ENCODE measurements around the gene P3H2. TPM values are rescaled to one million over a fixed set of nuclear protein-coding genes. Genes with fewer than 3 reads are reported as not detected.
A peak's percentile ranks its signal among the peaks of the same experiment; 100 is the strongest.

The P3H2 gene
- total RNA-seq, 1 experiment from 2014 or later, result 82.2 TPM

GRCh38 chr3:189990826-189991225 is 129.9 kb downstream of the P3H2 start:
- Histone ChIP-seq H3K4me3 (ENCODE audit: low read depth in 2 of 2, low read length in 2 of 2) (no peak overlapping the region), H3K27ac (ENCODE audit: low read length) (no peak overlapping the region), H3K4me1 (ENCODE audit: control insufficient read depth, insufficient read depth, low read length) (peaks cover 4% of the 10 kb centered on the region; the same call in 1 of the 2 replicates), H3K9me3 (ENCODE audit: control insufficient read depth, insufficient read depth, low read depth, low read length) (no peaks in the 10 kb centered on the region), H3K27me3 (ENCODE audit: control insufficient read depth, insufficient read depth, low read length) (no peaks in the 10 kb centered on the region), H3K36me3 (ENCODE audit: control insufficient read depth, insufficient read depth, low read length) (peaks cover 3% of the 10 kb centered on the region; the same call in 1 of the 2 replicates)
- intact Hi-C loops (cut with micrococcal nuclease; ENCODE audit: unreplicated experiment) (no loop called here), in situ Hi-C loops (cut with HindIII; ENCODE audit: low pct_unique_long_range_greater_than_20kb, low sequenced_read_pairs) (no loop called here)
- POLR2A ChIA-PET, result no interaction called here
- ATAC-seq (no peak), DNase-seq (ENCODE audit: low read depth, low spot score) (no peak)
- TF ChIP-seq TCF7L2 (IDR thresholded peaks at IDR 0.05; ENCODE audit: low read depth, low read length) (no peak), SIN3A (IDR thresholded peaks at IDR 0.05; ENCODE audit: borderline replicate concordance, insufficient read depth, low read depth, low read length) (no peak), POLR2AphosphoS5 (IDR thresholded peaks at IDR 0.05; ENCODE audit: low read depth, low read length) (no peak)
- TF ChIP-seq, protein P1, sequence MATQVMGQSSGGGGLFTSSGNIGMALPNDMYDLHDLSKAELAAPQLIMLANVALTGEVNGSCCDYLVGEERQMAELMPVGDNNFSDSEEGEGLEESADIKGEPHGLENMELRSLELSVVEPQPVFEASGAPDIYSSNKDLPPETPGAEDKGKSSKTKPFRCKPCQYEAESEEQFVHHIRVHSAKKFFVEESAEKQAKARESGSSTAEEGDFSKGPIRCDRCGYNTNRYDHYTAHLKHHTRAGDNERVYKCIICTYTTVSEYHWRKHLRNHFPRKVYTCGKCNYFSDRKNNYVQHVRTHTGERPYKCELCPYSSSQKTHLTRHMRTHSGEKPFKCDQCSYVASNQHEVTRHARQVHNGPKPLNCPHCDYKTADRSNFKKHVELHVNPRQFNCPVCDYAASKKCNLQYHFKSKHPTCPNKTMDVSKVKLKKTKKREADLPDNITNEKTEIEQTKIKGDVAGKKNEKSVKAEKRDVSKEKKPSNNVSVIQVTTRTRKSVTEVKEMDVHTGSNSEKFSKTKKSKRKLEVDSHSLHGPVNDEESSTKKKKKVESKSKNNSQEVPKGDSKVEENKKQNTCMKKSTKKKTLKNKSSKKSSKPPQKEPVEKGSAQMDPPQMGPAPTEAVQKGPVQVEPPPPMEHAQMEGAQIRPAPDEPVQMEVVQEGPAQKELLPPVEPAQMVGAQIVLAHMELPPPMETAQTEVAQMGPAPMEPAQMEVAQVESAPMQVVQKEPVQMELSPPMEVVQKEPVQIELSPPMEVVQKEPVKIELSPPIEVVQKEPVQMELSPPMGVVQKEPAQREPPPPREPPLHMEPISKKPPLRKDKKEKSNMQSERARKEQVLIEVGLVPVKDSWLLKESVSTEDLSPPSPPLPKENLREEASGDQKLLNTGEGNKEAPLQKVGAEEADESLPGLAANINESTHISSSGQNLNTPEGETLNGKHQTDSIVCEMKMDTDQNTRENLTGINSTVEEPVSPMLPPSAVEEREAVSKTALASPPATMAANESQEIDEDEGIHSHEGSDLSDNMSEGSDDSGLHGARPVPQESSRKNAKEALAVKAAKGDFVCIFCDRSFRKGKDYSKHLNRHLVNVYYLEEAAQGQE (IDR thresholded peaks at IDR 0.05; ENCODE audit: insufficient read depth in 1 of 2, low read depth in 2 of 2, low read length in 1 of 2), result no peak
- TF ChIP-seq, protein P2, sequence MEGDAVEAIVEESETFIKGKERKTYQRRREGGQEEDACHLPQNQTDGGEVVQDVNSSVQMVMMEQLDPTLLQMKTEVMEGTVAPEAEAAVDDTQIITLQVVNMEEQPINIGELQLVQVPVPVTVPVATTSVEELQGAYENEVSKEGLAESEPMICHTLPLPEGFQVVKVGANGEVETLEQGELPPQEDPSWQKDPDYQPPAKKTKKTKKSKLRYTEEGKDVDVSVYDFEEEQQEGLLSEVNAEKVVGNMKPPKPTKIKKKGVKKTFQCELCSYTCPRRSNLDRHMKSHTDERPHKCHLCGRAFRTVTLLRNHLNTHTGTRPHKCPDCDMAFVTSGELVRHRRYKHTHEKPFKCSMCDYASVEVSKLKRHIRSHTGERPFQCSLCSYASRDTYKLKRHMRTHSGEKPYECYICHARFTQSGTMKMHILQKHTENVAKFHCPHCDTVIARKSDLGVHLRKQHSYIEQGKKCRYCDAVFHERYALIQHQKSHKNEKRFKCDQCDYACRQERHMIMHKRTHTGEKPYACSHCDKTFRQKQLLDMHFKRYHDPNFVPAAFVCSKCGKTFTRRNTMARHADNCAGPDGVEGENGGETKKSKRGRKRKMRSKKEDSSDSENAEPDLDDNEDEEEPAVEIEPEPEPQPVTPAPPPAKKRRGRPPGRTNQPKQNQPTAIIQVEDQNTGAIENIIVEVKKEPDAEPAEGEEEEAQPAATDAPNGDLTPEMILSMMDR (IDR thresholded peaks at IDR 0.05), result no peak
- no TSS peak for BruUV-seq (replicated peaks)
- CTCF ChIA-PET, result no interaction called here

DNA sequence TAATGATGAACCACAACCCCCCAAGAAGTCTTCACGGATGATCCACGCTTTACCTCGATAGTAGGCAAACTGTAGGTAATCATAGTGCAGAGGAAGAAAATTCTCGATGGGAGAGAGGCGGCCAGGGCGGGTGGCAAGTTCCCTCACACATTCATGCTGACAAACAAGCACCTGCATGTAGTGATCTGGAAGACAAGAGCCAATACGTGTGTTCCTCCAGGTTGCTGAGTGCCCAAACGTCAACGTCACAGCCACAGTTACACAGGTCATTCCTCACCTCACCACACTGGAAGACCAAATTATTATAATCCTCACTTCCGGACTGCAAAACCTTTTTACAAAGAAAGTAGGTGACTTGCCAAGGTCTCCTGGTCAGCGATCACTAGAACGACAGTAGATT is 131.8 kb downstream of the P3H2 start:
- CTCF ChIA-PET, result no interaction called here
- in situ Hi-C loops (cut with HindIII; ENCODE audit: low pct_unique_long_range_greater_than_20kb, low sequenced_read_pairs) (no loop called here), intact Hi-C loops (cut with micrococcal nuclease; ENCODE audit: unreplicated experiment) (no loop called here)

More for the DNA sequence above, 131.8 kb downstream of the P3H2 start:
- Histone ChIP-seq H3K4me1 (ENCODE audit: control insufficient read depth, insufficient read depth, low read length) (no peaks in the 10 kb centered on the region), H3K9me3 (ENCODE audit: control insufficient read depth, insufficient read depth, low read depth, low read length) (no peaks in the 10 kb centered on the region), H3K27ac (ENCODE audit: low read length) (no peak overlapping the region), H3K27me3 (ENCODE audit: control insufficient read depth, insufficient read depth, low read length) (no peaks in the 10 kb centered on the region), H3K36me3 (ENCODE audit: control insufficient read depth, insufficient read depth, low read length) (peaks cover 4% of the 10 kb centered on the region; the same call in 1 of the 2 replicates), H3K4me3 (ENCODE audit: low read depth in 2 of 2, low read length in 2 of 2) (no peak overlapping the region)
- TSS peak; percentile 45 for BruUV-seq (replicated peaks)
- POLR2A ChIA-PET, result no interaction called here
- DNase-seq (ENCODE audit: low read depth, low spot score), result no peak
- no peak for ATAC-seq
- TF ChIP-seq, protein P2 (IDR thresholded peaks at IDR 0.05), result no peak
- no peak for TF ChIP-seq POLR2AphosphoS5 (IDR thresholded peaks at IDR 0.05; ENCODE audit: low read depth, low read length)
- no peak for TF ChIP-seq SIN3A (IDR thresholded peaks at IDR 0.05; ENCODE audit: borderline replicate concordance, insufficient read depth, low read depth, low read length)
- no peak for TF ChIP-seq TCF7L2 (IDR thresholded peaks at IDR 0.05; ENCODE audit: low read depth, low read length)
- TF ChIP-seq, protein P1 (IDR thresholded peaks at IDR 0.05; ENCODE audit: insufficient read depth in 1 of 2, low read depth in 2 of 2, low read length in 1 of 2), result no peak

All from Panc1 (cell line).